GM12891 (cell line): ENCODE data around the gene TRAPPC8.
"Not testable (repeated sequence)": the region's sequence is repeated elsewhere in the genome, so short reads cannot be mapped to it uniquely, and the experiment has no call there.

Experiments
- DNase-seq: peaks from one replicate; pipeline ENCODE4 v3.0.0; 2011; ENCODE audit warnings: low spot score; ENCODE audit not compliant: insufficient read length
- FAIRE-seq: peaks from 2 replicates; lab custom pipeline; 2011; peaks lifted over from hg19 to GRCh38; lab: Jason Lieb, UNC
- PAX5 ChIP-seq: IDR thresholded peaks from 2 replicates; pipeline ENCODE4 v1.6.1; 2011; ENCODE audit warnings: low read length, moderate library complexity, mild to moderate bottlenecking; ENCODE audit not compliant: insufficient read depth, severe bottlenecking
- POLR2A ChIP-seq: IDR thresholded peaks from 2 replicates; pipeline ENCODE4 v1.6.1; 2011; ENCODE audit warnings: low read depth, low read length, control low read depth
- POLR2AphosphoS5 ChIP-seq: IDR thresholded peaks from 2 replicates; pipeline ENCODE4 v1.6.1; 2011; ENCODE audit warnings: low read depth, low read length, control low read depth
- POU2F2 ChIP-seq: IDR thresholded peaks from 2 replicates; pipeline ENCODE4 v1.6.1; 2011; ENCODE audit warnings: low read depth, mild to moderate bottlenecking, control low read depth, low read length, moderate library complexity
- SPI1 ChIP-seq: IDR thresholded peaks from 2 replicates; pipeline ENCODE4 v1.6.1; 2011; ENCODE audit warnings: low read depth, low read length, control low read depth
- TAF1 ChIP-seq: IDR thresholded peaks from 2 replicates; pipeline ENCODE4 v1.6.1; 2011; ENCODE audit warnings: low read depth, low read length, control low read depth

Gene TRAPPC8

GRCh38 chr18:31977270-31977872, 34.4 kb upstream of the TRAPPC8 start:
- TF ChIP-seq POLR2AphosphoS5 (no peak), POU2F2 (no peak), TAF1 (no peak), POLR2A (no peak), PAX5 (no peak), SPI1 (no peak)
- DNase-seq (no peak), FAIRE-seq (no peak)

- DNase-seq (no peak), FAIRE-seq (no peak)
- no peak for TF ChIP-seq TAF1
- no peak for TF ChIP-seq POU2F2
- TF ChIP-seq POLR2A, result no peak
Observed at GRCh38 chr18:31976242-31976641, 33.3 kb upstream of the TRAPPC8 start.

DNA sequence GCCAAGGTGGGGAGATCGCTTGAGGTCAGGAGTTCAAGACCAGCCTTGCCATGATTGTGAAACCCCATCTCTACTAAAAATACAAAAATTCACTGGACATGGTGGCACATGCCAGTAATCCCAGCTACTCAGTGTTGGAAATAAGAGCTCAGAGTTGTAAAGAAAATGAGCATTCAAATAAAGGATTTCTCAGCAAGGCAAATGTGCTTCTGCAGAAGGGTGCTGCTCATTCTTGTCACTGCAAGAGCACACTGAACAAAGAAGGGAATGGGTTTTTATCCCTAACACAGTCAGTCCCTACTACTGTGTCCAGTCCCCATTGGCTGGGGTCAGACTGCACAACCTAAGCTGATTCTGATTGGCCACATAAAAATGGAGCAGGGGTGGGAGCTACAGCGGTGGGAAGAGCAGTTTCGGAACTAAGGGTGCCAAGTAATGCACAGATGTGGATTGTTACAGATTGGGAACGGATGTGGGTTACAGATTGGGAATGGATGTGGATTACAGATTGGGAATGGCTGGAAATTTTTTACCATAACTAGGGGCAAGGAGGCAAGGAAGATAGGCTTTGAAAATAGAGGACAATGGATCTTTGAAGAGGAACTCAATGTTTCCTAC, 31.1 kb upstream of the TRAPPC8 start:
- DNase-seq, result no peak

GRCh38 chr18:31970617-31971016, 27.7 kb upstream of the TRAPPC8 start:
- DNase-seq (no peak), FAIRE-seq (no peak)
- TF ChIP-seq TAF1, result no peak
- TF ChIP-seq PAX5, result no peak
- no peak for TF ChIP-seq SPI1
- TF ChIP-seq POLR2AphosphoS5, result no peak
- TF ChIP-seq POU2F2, result no peak
- TF ChIP-seq POLR2A, result no peak

More for the DNA sequence above, 31.1 kb upstream of the TRAPPC8 start:
- TF ChIP-seq SPI1 (no peak), POLR2AphosphoS5 (no peak), PAX5 (no peak), POLR2A (no peak), POU2F2 (no peak), TAF1 (no peak)
- no peak for FAIRE-seq

- FAIRE-seq (no peak), DNase-seq (no peak)
- TF ChIP-seq TAF1 (no peak), POLR2AphosphoS5 (no peak), POU2F2 (no peak), POLR2A (no peak), PAX5 (no peak), SPI1 (no peak)
Observed at GRCh38 chr18:31965316-31965970, 22.5 kb upstream of the TRAPPC8 start.

GRCh38 chr18:31957728-31958127, 14.8 kb upstream of the TRAPPC8 start:
- FAIRE-seq (no peak), DNase-seq (no peak)

DNA sequence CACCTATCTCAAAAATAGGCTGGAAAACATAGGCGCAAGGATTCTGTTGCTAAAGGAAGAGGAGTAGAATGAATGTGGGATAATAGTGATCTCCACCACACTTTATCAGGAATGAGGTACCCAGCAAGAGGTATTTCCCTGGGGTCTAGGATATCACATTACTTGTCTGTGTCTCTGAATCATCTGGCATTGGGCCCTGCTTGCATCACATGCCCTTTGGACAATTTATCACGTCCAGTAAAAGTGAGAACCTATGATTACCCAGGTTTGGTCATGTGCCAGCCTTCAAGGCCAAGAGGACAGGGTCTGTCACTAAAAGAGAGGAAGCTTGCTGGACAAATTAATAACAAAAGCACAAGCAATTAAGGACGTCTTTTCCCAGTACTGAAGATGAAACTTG, 11.4 kb upstream of the TRAPPC8 start:
- TF ChIP-seq PAX5 (no peak), SPI1 (no peak), POLR2AphosphoS5 (no peak), TAF1 (no peak), POLR2A (no peak), POU2F2 (no peak)
- FAIRE-seq, result no peak
- no peak for DNase-seq

More at GRCh38 chr18:31957728-31958127, 14.8 kb upstream of the TRAPPC8 start:
- TF ChIP-seq POLR2AphosphoS5 (no peak), POU2F2 (no peak), PAX5 (no peak), POLR2A (no peak), SPI1 (no peak), TAF1 (no peak)

DNA sequence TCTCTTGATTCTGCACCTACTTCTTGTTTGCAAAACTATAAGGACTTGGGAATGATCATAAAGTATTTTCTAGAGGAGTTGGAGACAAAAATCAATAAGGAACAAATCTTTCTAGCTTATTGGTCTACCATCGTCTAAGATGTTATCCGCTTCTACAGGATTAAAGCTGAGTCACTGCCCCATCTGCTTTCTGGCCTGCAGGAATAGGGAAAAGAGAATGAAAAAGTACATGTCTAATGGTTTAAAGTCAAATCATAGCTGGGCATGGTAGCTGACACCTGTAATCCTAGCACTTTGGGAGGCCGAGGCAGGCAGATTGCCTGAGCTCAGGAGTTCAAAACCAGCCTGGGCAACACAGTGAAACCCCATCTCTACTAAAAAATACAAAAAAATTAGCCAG, 10.8 kb upstream of the TRAPPC8 start:
- not testable (repeated sequence) for DNase-seq

GRCh38 chr18:31952223-31952622, 9.3 kb upstream of the TRAPPC8 start:
- TF ChIP-seq POLR2AphosphoS5 (no peak), POU2F2 (no peak), TAF1 (no peak), PAX5 (no peak), SPI1 (no peak), POLR2A (no peak)
- FAIRE-seq (no peak), DNase-seq (no peak)

More for the DNA sequence above, 10.8 kb upstream of the TRAPPC8 start:
- not testable (repeated sequence) for FAIRE-seq

DNA sequence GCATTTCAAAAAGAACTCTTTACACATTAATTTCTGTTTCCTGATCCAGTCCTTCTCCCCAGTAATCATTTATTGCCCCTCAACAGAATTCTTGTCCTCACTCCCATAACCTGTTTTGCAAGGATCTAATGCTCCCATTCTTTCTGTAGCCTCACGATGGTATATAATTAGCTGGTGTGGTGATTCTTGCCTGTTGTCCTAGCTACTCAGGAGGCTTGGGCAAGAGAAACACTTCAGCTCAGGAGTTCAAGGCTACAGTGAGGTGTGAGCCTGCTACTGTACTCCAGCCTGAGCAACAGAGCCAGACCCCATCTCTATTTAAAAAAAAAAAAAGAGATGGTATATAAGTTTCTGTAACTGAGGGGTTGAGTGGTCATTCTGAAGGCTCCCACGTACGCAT, 7.7 kb upstream of the TRAPPC8 start:
- DNase-seq (no peak), FAIRE-seq (no peak)
- TF ChIP-seq PAX5 (no peak), POLR2A (no peak), SPI1 (no peak), TAF1 (no peak), POLR2AphosphoS5 (no peak), POU2F2 (no peak)

- DNase-seq, FAIRE-seq: not testable (repeated sequence)
Observed at GRCh38 chr18:31948349-31948748, 5.4 kb upstream of the TRAPPC8 start.

DNA sequence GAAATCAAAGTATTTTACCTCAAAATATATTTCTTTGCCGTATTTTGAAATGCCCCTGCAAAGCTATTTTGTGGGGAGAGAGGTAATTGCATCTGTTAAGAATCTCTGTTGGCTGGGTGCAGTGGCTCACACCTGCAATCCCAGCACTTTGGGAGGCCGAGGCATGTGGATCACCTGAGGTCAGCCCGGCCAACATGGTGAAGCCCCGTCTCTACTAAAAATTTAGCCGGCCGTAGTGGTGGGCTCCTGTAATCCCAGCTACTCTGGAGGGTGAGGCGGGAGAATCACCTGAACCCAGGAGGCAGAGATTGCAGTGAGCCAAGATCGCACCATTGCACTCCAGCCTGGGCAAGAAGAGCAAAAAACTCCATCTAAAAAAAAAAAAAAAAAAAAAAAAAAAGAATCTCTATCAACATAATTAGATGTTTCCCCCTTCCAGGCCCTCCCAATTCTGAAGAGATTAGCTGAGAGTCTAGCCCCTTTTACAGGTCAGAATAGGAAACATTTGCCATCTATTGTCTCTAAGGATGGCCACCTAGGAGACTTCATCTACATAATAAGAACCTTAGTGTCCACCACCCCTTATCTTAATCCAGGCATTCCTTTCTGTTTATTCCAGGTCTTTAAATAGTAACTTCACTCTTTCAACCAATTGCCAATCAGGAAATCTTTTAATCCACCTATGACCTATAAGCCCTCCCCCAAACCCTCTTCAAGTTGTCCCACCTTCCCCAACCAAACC, 3.5 kb upstream of the TRAPPC8 start:
- TF ChIP-seq PAX5 (no peak), POU2F2 (no peak), POLR2A (no peak), POLR2AphosphoS5 (no peak), SPI1 (no peak), TAF1 (no peak)
- no peak for FAIRE-seq
- DNase-seq, result no peak
